ENCODE measurements around the gene TNIK. TPM values are rescaled to one million over a fixed set of nuclear protein-coding genes. Genes with fewer than 3 reads are reported as not detected.
A peak's percentile ranks its signal among the peaks of the same experiment; 100 is the strongest.

The TNIK gene
- total and polyA plus RNA-seq, 8 donors, result 2.1 to 40.2 (median 10.1) TPM

GRCh38 chr3:171464462-171464861 lies 4.3 kb upstream of the TNIK start:
- peaks cover 0 to 13% (median 9%) of the 10 kb centered on the region in 4 donors for H3K4me1 ChIP-seq
- no peaks in the 10 kb centered on the region for H3K36me3 ChIP-seq
- H3K4me3 ChIP-seq, result no peak overlapping the region
- TF ChIP-seq POLR2AphosphoS5 (IDR thresholded peaks at IDR 0.05) (no peak), POLR2A (IDR thresholded peaks at IDR 0.05) (no peak), CTCF (IDR thresholded peaks at IDR 0.05) (no peak), EP300 (IDR thresholded peaks at IDR 0.05) (no peak)
- H3K27me3 ChIP-seq, result no peaks in the 10 kb centered on the region
- H3K27ac ChIP-seq, result no peak overlapping the region
- no peak for DNase-seq
- intact Hi-C loops (cut with DNase I; ENCODE audit: low total_unique reads), result no loop called here
- H3K9me3 ChIP-seq, result no peaks in the 10 kb centered on the region
- 90 to 100% (median 96%) methylated on average over 3 of the region's 3 CpGs for WGBS, 5 donors

GRCh38 chr3:171462224-171462623 lies 2.0 kb upstream of the TNIK start:
- peak in 1 of 2 donors; percentile 17 for DNase-seq

GRCh38 chr3:171461525-171461917 lies 1.3 kb upstream of the TNIK start:
- no peaks in the 10 kb centered on the region for H3K27me3 ChIP-seq
- H3K9me3 ChIP-seq, result no peaks in the 10 kb centered on the region
- H3K36me3 ChIP-seq, result no peaks in the 10 kb centered on the region
- no peak for TF ChIP-seq EP300 (IDR thresholded peaks at IDR 0.05)
- no peak for TF ChIP-seq POLR2AphosphoS5 (IDR thresholded peaks at IDR 0.05)
- TF ChIP-seq CTCF (IDR thresholded peaks at IDR 0.05), result no peak
- no peak for TF ChIP-seq POLR2A (IDR thresholded peaks at IDR 0.05)
- intact Hi-C loops (cut with DNase I; ENCODE audit: low total_unique reads), result no loop called here
- WGBS, 5 donors, result 6 to 22% (median 14%) methylated on average over 2 of the region's 2 CpGs
- H3K4me1 ChIP-seq, result peaks cover 11 to 37% (median 27%) of the 10 kb centered on the region in 4 donors
- peak overlapping the region; percentile 80 to 97 (median 84) for H3K4me3 ChIP-seq
- H3K27ac ChIP-seq, result peak overlapping the region in 4 of 5 donors; percentile 73 to 89 (median 86)
- DNase-seq, result no peak

More at GRCh38 chr3:171462224-171462623, 2.0 kb upstream of the TNIK start:
- Histone ChIP-seq H3K9me3 (no peaks in the 10 kb centered on the region), H3K27me3 (no peaks in the 10 kb centered on the region), H3K36me3 (no peaks in the 10 kb centered on the region), H3K4me3 (no peak overlapping the region), H3K27ac (no peak overlapping the region), H3K4me1 (peaks cover 10 to 30% (median 22%) of the 10 kb centered on the region in 4 donors)
- 55 to 71% (median 66%) methylated on average over 1 of the region's 1 CpG for WGBS, 5 donors
- intact Hi-C loops (cut with DNase I; ENCODE audit: low total_unique reads), result no loop called here
- TF ChIP-seq EP300 (IDR thresholded peaks at IDR 0.05), result no peak
- TF ChIP-seq POLR2A (IDR thresholded peaks at IDR 0.05), result no peak

- H3K9me3 ChIP-seq, result no peaks in the 10 kb centered on the region
- TF ChIP-seq POLR2A (IDR thresholded peaks at IDR 0.05), result no peak
- peak in 1 of 3 donors; percentile 3 for TF ChIP-seq POLR2AphosphoS5 (IDR thresholded peaks at IDR 0.05)
- no peak for TF ChIP-seq EP300 (IDR thresholded peaks at IDR 0.05)
- peak in 1 of 7 experiments; percentile 5 for TF ChIP-seq CTCF (IDR thresholded peaks at IDR 0.05)
- H3K27ac ChIP-seq, result peak overlapping the region; percentile 57 to 89 (median 86)
- 0 to 1% (median 0%) methylated on average over 32 to 51 of the region's 51 CpGs for WGBS, 5 donors
- H3K4me1 ChIP-seq, result peaks cover 11 to 43% (median 28%) of the 10 kb centered on the region in 4 donors
- no peaks in the 10 kb centered on the region for H3K36me3 ChIP-seq
- DNase-seq, result peak; percentile 47 to 82
- peak overlapping the region; percentile 80 to 97 (median 84) for H3K4me3 ChIP-seq
- no peaks in the 10 kb centered on the region for H3K27me3 ChIP-seq
- intact Hi-C loops (cut with DNase I; ENCODE audit: low total_unique reads), result no loop called here
Observed at GRCh38 chr3:171460725-171461524, 720 bp upstream of the TNIK start.

Data from stomach (tissue), 9 donors.